NCI-H1105 treated with DMSO at 0.1 percent for 48 hours (cell line): ENCODE results near the gene MS4A14.
"Not testable (repeated sequence)": the region's sequence is repeated elsewhere in the genome, so short reads cannot be mapped to it uniquely, and the experiment has no call there.

ENCODE experiments used
- DNase-seq: peaks from one replicate; lab custom pipeline; 2025; lab: John Stamatoyannopoulos, UW

MS4A14 gene

GRCh38 chr11:60389279-60389910 is 6.9 kb upstream of the MS4A14 start:
- DNase-seq = no peak

- DNase-seq = no peak
These were observed 5.8 kb upstream of the MS4A14 start for GRCh38 chr11:60390419-60390818.

- DNase-seq = no peak
These were observed 3.9 kb upstream of the MS4A14 start for GRCh38 chr11:60392361-60392760.

- no peak for DNase-seq
These were observed 3.2 kb upstream of the MS4A14 start for GRCh38 chr11:60393016-60393415.

- no peak for DNase-seq
These were observed 1.4 kb upstream of the MS4A14 start for GRCh38 chr11:60394666-60395380.

- no peak for DNase-seq
These were observed 540 bp downstream of the MS4A14 start for GRCh38 chr11:60396799-60397198.

- DNase-seq = no peak
These were observed 23.8 kb downstream of the MS4A14 start for GRCh38 chr11:60420015-60420414.

- no peak for DNase-seq
These were observed 26.4 kb downstream of the MS4A14 start for GRCh38 chr11:60422609-60423008.

GRCh38 chr11:60428517-60428916 is 32.3 kb downstream of the MS4A14 start:
- DNase-seq = peak; percentile 5

GRCh38 chr11:60429272-60429671 is 33.0 kb downstream of the MS4A14 start, which contains the start of gene MS4A5:
MS4A5 (plus strand) TSS chr11:60429572; CDS start chr11:60429675, 103 bp downstream.
- DNase-seq = no peak

- no peak for DNase-seq
These were observed 35.0 kb downstream of the MS4A14 start for GRCh38 chr11:60431251-60431650.

- DNase-seq = no peak
These were observed 37.1 kb downstream of the MS4A14 start for GRCh38 chr11:60433401-60433800.

GRCh38 chr11:60447070-60447469 is 50.8 kb downstream of the MS4A14 start:
- DNase-seq = no peak

GRCh38 chr11:60447846-60448245 is 51.6 kb downstream of the MS4A14 start:
- no peak for DNase-seq

- not testable (repeated sequence) for DNase-seq
These were observed 54.9 kb downstream of the MS4A14 start for GRCh38 chr11:60451185-60451584.

- DNase-seq = no peak
These were observed 58.0 kb downstream of the MS4A14 start for GRCh38 chr11:60454212-60454611.

GRCh38 chr11:60455531-60456042 is 59.3 kb downstream of the MS4A14 start, which contains the start of gene MS4A1:
MS4A1 (plus strand) TSS chr11:60455847; CDS start chr11:60462375, 6,528 bp downstream.
- DNase-seq = no peak

GRCh38 chr11:60457576-60457975 is 61.3 kb downstream of the MS4A14 start:
- DNase-seq = no peak

GRCh38 chr11:60459345-60459744 is 63.1 kb downstream of the MS4A14 start:
- DNase-seq = no peak
